ENCODE data around the gene NR5A1.

- no peak for TF ChIP-seq EZH2 (IDR thresholded peaks at IDR 0.05; ENCODE audit: insufficient read depth, poor library complexity, severe bottlenecking)
- no peak for TF ChIP-seq EZH2phosphoT487 (IDR thresholded peaks at IDR 0.05; ENCODE audit: insufficient read depth, low read depth)
Measured at GRCh38 chr9:124530246-124530645, 23.0 kb upstream of the NR5A1 start.

Measured in GM23248 (cell line).